GM19099 (cell line): ENCODE measurements around the gene LCN12.

Source experiments
- POLR2A ChIP-seq: IDR thresholded peaks from 3 replicates; pipeline ENCODE4 v1.6.1; 2011; ENCODE audit warnings: low read depth; ENCODE audit not compliant: insufficient read length; ENCODE audit errors: extremely low read depth

The LCN12 gene

DNA sequence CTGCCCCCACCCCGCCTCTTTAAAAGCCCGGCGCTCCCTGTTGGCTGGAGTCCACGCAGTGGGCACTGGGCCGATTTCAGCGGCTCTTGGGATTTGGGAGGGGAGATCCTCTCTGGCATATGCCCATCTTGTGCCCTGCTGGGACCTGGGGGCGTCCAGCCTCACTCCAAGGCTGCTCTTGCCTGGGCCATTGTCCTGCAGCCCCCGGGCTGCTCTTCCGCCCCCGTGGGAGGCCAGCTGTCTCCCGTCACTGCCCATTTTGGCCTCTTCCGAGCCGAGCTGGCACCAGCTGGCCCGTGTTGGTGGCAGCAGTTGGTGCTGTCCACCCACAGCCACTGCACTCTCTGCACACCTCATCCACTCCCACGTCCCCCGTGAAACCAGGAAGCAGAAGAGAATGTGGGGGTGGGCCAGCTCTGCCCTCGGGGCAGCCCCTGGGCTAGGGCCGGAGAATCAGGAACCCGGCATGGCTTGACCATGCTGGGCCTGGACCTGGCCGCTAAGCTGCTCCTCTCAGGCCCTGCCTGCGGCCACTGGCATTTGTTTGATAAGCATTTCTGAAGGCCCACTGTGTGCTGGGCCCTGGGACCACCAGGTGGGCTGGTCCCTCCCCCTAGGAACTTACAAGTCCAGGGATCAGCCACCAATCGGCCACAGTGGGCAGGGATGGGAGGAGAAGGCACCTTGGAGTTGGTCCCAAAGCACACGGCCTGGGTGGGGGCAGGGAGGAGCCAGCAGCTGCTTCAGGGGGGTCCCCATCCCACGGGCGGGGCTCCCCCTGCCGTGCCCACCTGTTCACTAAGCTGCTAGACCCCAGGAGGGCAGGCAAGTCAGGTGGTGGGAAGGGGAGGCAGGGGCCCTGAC is 4.8 kb upstream of the LCN12 start:
- TF ChIP-seq POLR2A = no peak

DNA sequence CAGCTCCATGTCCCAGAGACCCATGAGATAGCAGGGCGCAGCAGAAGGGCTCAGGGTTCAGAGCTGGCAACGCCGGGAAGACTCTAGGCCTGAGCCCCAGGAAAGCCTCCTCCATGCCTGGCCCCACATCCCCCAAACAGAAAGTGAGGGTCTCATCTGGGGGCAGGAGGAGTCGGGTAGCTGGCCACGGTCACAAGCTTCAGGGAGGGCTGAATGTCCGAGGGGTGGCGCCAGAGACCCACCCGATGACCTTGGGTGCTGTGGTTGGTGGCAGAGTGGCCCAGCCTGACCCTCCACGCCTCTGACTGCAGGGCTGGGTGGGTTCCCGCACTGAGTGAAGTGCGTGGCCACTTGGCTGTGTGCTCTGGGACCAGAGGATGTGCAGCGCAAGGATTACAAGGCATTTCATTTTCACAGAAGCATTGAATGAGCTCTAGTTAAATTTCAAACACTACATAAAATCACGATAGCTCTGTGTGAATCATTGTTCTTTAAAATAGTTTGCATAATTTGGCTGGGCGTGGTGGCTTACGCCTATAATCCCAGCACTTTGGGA is 4.0 kb upstream of the LCN12 start:
- TF ChIP-seq POLR2A = no peak

DNA sequence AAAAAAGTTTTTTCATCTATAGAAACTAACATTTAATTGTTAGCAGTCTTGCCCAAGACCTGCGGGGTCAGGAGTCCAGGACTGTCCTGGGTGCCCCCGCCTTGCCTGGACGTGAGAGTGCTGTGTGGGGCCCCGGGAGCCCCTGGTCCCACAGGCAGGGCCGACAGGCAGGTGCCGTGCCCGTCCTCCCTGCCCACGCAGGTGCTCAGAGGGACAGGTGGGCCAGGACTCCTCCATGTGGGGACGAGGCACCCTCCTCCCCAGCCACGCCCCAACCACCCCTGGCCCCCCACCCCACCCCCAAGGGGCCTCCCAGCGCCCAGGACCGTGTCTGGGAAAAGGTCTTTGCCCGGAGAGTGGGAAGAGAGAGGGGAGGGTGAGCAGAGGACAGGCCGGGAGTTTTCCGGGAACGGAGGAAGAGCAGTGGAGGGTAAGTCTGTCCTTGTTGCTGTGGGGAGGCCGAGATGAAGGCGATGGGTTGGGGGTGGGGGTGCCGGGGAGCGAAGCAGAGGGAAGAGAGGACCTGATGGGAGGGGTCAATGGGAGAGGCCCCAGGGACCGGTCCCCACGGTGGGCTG is 2.7 kb upstream of the LCN12 start:
- TF ChIP-seq POLR2A = no peak

DNA sequence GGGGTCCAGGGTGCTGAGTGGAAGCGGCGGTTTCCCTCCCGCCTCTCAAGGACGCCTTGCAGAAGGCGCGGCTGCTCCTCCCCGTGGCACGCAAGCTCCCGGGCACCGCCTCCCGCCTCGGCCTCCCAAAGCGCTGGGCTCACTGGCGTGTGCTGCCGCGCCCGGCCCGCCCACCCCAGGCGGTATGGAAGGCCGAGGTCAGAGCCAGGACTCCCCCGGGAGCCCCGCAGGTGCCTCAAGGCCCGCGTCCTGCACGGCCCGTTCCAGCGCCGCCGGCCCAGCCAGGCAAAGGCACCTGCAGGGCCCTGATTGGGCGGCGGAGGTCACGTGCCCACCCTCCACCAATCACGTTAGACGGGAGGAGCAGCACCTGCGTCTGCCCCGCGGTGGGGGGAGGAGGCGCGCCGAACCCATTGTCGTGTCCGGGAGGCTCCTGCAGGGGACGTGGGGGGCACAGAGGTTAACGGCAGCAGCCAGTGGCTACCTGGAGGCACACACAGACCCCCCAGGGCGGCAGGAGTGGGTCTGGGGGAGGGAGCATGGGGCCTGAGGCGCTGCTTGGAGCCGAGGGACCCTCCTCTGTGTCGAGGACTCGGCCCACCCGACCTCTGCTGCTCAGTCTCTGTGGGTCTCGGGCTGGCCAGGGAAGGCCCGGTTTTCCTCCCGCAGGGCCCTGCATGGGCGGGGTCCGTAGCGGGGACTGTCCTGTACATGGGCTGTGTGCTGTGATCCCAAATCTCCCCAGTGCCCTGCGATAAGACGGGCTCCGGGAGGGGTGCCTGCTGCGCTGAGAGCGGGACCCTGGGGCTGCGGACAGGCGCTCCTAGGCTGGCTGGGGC is 2.0 kb upstream of the LCN12 start:
- peak; percentile 74 for TF ChIP-seq POLR2A

DNA sequence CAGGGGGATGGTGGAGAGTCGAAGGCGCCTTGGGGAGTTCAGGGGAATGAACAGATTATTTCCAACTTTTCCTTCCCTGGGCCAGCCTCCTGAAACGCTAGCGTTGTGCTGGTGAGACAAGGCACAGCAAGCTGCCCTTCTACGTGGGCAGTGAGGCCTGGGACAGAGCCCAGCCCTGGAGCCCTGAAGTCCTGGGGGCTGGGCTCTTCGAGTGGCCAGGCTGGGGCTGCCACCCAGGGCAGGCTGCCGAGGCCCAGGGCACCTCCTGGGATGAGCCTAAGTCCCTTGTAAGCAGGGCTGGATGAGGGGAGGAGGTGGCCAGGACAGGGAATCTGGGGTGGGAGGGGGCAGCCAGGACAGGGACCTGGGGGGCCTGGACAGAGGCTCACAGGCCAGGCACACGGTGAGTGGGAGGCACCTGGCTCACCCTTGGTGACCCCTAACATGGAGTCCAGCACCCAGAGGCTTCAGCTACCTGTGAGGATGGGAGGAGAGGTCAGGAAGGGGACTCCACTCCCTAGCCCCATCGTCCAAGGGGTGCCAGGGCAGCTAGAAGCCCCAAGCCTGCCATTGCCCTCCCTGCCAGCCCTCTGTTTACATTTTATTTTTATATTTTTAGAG is 1.3 kb upstream of the LCN12 start:
- TF ChIP-seq POLR2A = no peak

DNA sequence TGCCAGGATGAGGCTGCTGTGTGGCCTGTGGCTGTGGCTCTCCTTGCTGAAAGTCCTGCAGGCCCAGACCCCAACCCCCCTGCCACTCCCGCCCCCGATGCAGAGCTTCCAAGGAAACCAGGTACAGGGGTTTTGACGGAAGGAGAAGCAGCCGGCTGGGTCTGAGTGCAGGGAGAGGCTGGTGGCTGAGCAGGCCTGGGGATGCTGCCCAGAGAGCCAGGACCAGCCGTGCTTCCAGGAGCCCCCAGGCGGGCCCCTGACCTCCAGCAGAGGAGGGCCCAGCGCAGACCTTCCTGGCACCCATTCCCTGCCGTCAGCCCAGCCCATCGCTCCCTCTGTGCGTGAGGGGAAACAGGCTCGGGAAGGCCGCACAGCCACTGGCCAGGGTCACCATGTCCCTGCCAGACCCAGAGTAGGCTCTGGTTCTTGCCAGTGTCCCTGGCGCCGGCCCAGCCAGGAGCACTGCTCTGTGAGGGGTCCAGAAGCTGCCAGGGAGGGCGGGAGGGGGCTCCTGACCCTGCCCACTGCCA is 313 bp downstream of the LCN12 start:
- no peak for TF ChIP-seq POLR2A

DNA sequence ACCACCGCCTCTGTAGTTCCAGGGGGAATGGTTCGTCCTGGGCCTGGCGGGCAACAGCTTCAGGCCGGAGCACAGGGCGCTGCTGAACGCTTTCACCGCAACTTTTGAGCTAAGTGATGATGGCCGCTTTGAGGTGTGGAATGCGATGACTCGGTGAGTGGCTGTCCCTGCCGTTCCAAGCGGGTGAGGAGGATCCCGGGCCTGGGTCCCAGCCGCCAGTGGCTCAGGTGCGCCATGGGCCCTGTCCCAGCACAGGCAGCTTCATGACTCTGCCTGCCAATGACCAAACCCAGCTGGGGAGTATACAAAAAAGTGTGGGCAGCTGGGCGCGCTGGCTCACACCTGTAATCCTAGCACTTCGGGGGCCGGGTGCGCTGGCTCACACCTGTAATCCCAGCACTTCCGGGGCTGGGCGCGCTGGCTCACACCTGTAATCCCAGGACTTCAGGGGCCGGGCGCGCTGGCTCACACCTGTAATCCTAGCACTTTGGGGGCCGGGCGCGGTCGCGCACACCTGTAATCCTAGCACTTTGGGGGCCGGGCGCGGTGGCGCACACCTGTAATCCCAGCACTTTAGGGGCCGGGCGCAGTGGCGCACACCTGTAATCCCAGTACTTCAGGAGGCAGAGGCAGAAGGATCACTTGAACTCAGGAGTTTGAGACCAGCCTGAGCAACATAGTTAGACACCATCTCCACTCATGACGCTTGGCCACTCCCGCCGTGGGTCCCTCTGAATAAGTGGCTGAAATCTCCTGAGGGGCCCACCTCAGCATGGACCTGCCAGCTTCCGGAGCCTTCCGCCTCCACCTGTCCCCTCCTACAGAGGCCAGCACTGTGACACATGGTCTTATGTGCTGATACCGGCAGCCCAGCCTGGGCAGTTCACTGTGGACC is 1.1 kb downstream of the LCN12 start:
- no peak for TF ChIP-seq POLR2A

DNA sequence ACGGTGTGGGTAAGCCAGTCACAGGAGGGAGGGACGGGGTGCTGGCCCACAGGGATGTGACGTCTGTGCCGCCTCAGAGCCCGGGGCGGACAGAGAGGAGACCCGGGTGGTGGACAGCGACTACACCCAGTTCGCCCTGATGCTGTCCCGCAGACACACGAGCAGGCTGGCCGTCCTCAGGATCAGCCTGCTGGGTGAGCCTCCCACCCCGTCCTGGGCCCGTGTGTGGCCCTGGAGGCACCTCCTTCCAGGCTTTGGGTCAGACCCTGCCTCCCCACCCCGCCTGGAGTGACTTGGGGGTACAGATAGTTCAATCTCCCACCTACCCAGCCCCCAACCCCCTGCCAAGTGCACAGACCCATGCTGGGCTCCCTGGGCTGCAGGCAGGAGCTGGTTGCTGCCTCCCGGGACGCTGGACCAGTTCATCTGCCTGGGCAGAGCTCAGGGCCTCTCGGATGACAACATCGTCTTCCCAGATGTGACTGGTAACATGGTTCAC is 1.7 kb downstream of the LCN12 start:
- TF ChIP-seq POLR2A = no peak

DNA sequence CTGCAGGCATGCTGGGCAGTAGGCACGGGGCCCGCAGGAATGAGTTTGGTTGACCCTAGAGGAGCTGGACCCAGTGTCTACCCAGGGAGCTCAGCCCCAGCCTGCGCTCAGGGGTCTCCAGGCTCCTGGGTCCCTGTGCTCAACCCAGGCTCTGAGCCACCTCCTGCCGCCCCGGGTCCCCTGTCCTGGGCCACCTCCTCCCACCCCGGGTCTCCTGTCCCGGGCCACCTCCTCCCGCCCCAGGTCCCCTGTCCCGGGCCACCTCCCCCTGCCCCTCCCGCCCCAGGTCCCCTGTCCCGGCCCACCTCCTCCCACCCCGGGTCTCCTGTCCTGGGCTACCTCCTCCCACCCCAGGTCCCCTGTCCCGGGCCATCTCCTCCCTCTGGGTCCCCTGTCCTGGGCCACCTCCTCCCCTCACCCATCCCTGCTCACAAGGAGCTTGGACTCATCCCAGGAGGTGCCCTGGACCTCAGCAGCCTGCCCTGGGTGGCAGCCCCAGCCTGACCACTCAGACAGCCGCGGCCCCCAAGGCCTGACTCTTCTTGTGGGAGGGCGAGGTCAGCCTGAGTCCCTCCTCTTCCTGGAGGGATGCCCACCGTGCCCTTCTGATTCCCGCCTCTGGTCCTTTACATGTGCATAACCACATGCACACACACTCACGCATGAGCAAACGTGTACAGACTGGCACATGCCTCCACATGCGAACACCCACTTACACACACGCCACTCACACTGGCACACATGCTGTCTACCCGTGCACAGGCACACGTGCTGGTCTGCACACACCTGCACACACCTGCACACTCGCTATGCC is 2.4 kb downstream of the LCN12 start:
- TF ChIP-seq POLR2A = no peak

DNA sequence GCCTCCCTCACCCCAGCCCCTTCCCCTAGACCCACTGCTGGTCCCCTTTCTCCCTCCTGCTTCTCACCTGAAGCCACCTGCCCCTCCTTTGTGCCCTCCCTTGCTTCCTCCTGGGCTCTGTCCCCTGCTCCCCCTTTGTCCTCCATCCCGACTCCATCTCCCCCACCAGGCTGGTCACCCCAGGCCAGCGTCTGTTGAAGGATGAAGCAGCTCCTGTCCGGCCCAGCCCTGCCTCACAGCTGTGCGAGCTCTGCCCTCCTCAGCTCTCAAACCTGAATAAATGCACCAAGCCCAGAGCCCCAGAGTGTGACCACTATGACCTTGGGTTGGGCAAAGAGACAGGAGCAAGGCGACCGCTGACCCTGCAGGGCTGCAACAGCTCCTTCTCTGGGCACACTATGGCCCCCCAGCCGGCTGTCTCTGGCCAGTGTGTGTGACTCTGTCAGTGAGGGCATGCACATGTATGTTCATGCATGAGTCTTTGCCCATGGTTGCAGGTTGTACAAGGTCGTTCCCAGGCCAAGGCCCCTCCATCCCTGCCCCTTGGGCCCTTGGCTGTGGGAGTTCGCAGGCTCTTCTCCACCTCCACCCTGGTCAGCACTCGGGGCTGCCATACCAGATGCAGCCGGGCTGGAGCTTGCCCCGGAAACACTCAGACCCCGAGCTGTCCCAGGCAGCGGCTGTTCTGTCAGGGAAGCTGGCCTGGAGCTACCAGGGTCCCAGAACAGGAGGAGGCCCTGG is 3.3 kb downstream of the LCN12 start:
- TF ChIP-seq POLR2A = no peak

DNA sequence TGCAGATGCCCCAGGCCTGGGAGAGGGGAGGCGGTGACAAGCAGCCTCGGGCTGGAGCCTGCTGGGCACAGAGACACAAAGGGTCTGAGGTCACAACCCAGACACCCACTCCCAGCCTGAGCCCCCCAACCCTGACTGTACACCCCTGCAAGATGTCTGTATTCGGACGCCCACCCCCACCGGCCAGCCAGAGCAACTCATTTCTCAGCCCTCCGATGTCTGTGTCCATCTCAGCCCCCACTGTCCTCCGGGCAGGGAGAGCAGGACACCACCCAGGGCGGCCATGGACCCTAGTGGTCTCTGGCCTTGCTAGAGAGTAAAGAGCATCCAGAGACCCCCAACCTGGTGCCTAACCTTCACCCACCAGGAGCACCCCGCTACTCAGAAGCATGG is 3.9 kb downstream of the LCN12 start:
- TF ChIP-seq POLR2A = no peak

DNA sequence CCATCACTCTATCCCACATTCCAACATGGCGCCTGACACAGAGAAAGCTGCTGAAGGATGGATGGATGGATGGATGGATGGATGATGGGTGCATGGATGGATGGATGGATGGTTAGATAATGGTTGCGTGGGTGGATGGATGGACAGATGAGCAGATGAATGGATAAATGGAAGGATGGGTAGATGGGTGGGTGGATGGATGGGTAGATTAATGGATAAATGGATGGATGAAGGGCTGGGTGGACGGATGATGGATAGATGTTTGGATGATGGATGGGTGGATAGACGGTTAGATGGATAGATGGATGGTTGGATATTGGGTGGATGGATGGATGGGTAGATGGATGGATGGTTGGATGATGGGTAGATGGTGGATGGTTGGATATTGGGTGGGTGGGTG is 4.5 kb downstream of the LCN12 start:
- TF ChIP-seq POLR2A = no peak
